Kidney (tissue), 14 donors: ENCODE data around the gene RANBP1. TPM values are rescaled to one million over a fixed set of nuclear protein-coding genes. Genes with fewer than 3 reads are reported as not detected.

Experiments
- DNase-seq, 5 donors: peaks; one replicate each; pipeline ENCODE4 v3.0.0-alpha.2; 2013 to 2020
- FAIRE-seq: peaks from 2 replicates; lab custom pipeline; 2012; peaks lifted over from hg19 to GRCh38; lab: Jason Lieb, UNC
- H3K27ac ChIP-seq, 2 donors: one replicate each; pipeline ENCODE4 v1.7.0; 2013; ENCODE audit warnings: low read depth in 2 of 2, low read length in 2 of 2, inconsistent platforms in 1 of 2
- H3K27me3 ChIP-seq: one replicate; pipeline ENCODE4 v1.7.1; 2013; ENCODE audit warnings: low read length, inconsistent platforms; ENCODE audit not compliant: control insufficient read depth, insufficient read depth
- H3K36me3 ChIP-seq, 3 donors: one replicate each; pipeline versions ENCODE4 v1.7.0 to v1.7.1; 2013; ENCODE audit warnings: low read length in 3 of 3, control low read depth in 1 of 3, inconsistent platforms in 1 of 3; ENCODE audit not compliant: insufficient read depth in 3 of 3, control insufficient read depth in 2 of 3
- H3K4me1 ChIP-seq, 3 donors: one replicate each; pipeline versions ENCODE4 v1.7.0 to v1.7.1; 2013; ENCODE audit warnings: low read length in 3 of 3, inconsistent platforms in 1 of 3, low read depth in 1 of 3; ENCODE audit not compliant: control insufficient read depth in 2 of 3, insufficient read depth in 2 of 3
- H3K4me3 ChIP-seq, 3 donors: one replicate each; pipeline versions ENCODE4 v1.7.0 to v1.8.1; 2013; ENCODE audit warnings: low read length in 3 of 3, control low read depth in 1 of 3, inconsistent platforms in 1 of 3
- H3K9ac ChIP-seq, 3 donors: one replicate each; pipeline versions ENCODE4 v1.7.0 to v1.7.1; 2013; ENCODE audit warnings: low read length in 3 of 3, control low read depth in 1 of 3, inconsistent platforms in 1 of 3
- H3K9me3 ChIP-seq, 3 donors: one replicate each; pipeline versions ENCODE4 v1.7.0 to v1.7.1; 2013; ENCODE audit warnings: low read length in 3 of 3, control low read depth in 1 of 3, inconsistent platforms in 1 of 3; ENCODE audit not compliant: control insufficient read depth in 2 of 3, insufficient read depth in 1 of 3
- CTCF ChIP-seq: IDR thresholded peaks from 3 replicates; pipeline ENCODE4 v1.5.1; 2012; ENCODE audit warnings: mild to moderate bottlenecking, moderate library complexity, borderline replicate concordance; ENCODE audit not compliant: insufficient read depth; ENCODE audit errors: extremely low read depth
- intact Hi-C: fragments of 100-400 bp; cut with DNase I; formaldehyde crosslinking; loops from one replicate; pipeline ENCODE4 v1.11.1; 2022
- polyA plus RNA-seq: library from polyadenylated mRNA; stranded (reverse); fragments of 350-450 nt; fragmentation: Illumina TruSeq; extraction: RNeasy Lipid Tissue Mini Kit (QIAGEN cat#74804); gene quantifications from one replicate; pipeline ENCODE4 v1.2.3, GENCODE V29; 2014; ENCODE audit warnings: low read depth, low replicate concordance; ENCODE audit not compliant: insufficient read depth
- total RNA-seq: library from RNA; stranded (reverse); fragmentation: NEBNext Ultra II Directional; extraction: Animal tissue kit (Norgen Biotek cat#: 25700); gene quantifications from one replicate; pipeline ENCODE4 v1.2.1, GENCODE V29; 2021
- donor health status: control.
- donor health status: control.
- donor health status: control.
- donor health status: control.
- donor health status: control.
- donor health status: DM: yes; HTN: yes; CAD: no.
- donor health status: Normal renal cell carcinoma (clear cell type).

The RANBP1 gene
- total and polyA plus RNA-seq, 2 donors from 2014 or later: 67.2 to 80.5 TPM

DNA sequence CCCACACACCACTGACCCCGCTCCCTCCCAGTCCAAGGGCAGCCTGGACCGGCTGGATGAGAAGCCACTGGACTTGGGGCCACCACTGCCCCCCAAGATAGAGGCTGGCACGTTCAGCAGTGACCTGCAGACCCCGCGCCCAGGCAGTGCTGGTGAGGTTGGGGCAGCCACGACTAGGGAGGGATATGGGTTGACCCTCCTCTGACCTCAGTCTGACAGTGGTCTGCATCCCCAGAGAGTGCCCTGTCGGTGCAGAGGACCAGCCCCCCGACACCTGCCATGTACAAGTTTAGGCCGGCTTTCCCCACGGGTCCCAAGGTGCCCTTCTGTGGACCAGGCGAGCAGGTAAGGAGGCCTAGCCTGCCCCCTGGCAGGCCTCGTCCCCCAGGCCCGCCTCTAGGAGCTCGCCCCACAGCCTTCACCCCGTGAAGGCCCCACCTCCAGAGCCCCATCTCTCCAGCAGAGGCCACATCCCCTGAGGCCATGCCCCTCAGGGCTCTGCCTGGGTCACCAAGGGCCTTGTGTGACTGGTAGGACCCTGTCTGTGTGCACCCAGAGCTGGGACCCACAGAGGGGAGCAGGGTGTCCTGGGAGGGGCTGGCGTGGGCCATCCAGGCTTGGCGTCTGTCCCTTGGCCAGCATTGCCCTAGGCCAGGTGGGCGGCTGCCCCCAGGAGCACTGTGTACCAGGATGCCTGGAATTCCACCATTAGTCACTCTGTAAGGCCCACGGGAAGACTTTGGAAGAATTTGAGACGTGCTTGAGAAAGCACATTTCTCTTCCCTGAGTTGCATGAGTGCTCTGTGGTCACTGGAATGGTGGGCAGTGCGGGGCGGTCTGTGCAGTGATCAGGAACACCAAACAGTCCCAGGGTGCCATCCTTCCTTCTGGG, 25.5 kb downstream of the RANBP1 start:
- FAIRE-seq (no peak), DNase-seq (no peak)
- TF ChIP-seq CTCF: no peak
- Histone ChIP-seq H3K4me1 (peaks cover 0 to 15% (median 0%) of the 10 kb centered on the region in 3 donors), H3K27ac (no peak overlapping the region), H3K27me3 (no peaks in the 10 kb centered on the region), H3K9me3 (no peaks in the 10 kb centered on the region), H3K9ac (no peak overlapping the region), H3K36me3 (peaks cover 0 to 4% (median 0%) of the 10 kb centered on the region in 3 donors), H3K4me3 (no peak overlapping the region)
- intact Hi-C loops: no loop called here

DNA sequence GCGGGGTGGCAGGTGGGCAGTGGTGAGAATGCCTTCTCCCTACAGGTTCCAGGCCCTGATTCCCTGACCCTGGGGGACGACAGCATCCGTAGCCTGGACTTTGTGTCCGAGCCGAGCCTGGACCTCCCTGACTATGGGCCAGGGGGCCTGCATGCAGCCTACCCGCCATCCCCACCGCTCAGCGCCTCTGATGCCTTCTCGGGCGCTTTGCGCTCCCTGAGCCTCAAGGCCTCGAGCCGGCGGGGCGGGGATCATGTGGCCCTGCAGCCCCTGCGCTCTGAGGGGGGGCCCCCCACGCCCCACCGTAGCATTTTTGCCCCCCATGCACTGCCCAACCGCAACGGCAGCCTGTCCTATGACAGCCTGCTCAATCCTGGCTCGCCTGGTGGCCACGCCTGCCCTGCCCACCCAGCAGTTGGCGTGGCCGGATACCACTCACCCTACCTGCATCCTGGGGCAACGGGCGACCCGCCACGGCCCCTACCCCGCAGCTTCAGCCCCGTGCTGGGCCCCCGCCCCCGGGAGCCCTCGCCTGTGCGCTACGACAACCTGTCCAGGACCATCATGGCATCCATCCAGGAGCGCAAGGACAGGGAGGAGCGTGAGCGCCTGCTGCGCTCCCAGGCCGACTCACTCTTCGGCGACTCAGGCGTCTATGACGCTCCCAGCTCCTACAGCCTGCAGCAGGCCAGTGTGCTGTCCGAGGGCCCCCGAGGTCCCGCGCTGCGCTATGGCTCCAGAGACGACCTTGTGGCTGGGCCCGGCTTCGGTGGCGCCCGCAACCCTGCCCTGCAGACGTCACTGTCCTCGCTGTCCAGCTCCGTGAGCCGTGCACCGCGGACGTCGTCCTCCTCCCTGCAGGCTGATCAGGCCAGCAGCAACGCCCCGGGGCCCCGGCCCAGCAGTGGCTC, 27.1 kb downstream of the RANBP1 start:
- DNase-seq: no peak
- FAIRE-seq: no peak
- Histone ChIP-seq H3K4me3 (no peak overlapping the region), H3K4me1 (peaks cover 0 to under 1% (median 0%) of the 10 kb centered on the region in 3 donors), H3K27me3 (no peaks in the 10 kb centered on the region), H3K27ac (no peak overlapping the region), H3K9me3 (no peaks in the 10 kb centered on the region), H3K36me3 (peaks cover 0 to 4% (median 0%) of the 10 kb centered on the region in 3 donors), H3K9ac (no peak overlapping the region)
- no peak for TF ChIP-seq CTCF
- intact Hi-C loops: no loop called here

GRCh38 chr22:20143883-20144665, 28.2 kb downstream of the RANBP1 start:
- intact Hi-C loops: no loop called here
- Histone ChIP-seq H3K9ac (no peak overlapping the region), H3K27me3 (no peaks in the 10 kb centered on the region), H3K9me3 (no peaks in the 10 kb centered on the region), H3K36me3 (peaks cover 0 to 4% (median 0%) of the 10 kb centered on the region in 3 donors), H3K4me3 (no peak overlapping the region), H3K4me1 (no peaks in the 10 kb centered on the region), H3K27ac (no peak overlapping the region)
- no peak for TF ChIP-seq CTCF
- FAIRE-seq (no peak), DNase-seq (no peak)
